PFSK-1 (cell line): Measurements from ENCODE around the gene P2RY13.

Source experiments
- FOXP2 ChIP-seq: optimal IDR thresholded peaks from 2 replicates; pipeline ENCODE3; 2011; ENCODE audit warnings: borderline replicate concordance, control low read depth, inconsistent platforms; ENCODE audit not compliant: insufficient read depth; ENCODE audit errors: extremely low read length, extremely low read depth
- POLR2AphosphoS5 ChIP-seq: IDR thresholded peaks from 2 replicates; pipeline ENCODE4 v1.6.1; 2012; ENCODE audit warnings: low read depth, mild to moderate bottlenecking, control low read depth, low read length, moderate library complexity
- REST ChIP-seq, 2 experiments: IDR thresholded peaks; 2 replicates each; pipeline versions ENCODE4 v1.6.1 to v1.8.0; 2011 to 2012; ENCODE audit warnings: low read depth in 2 of 2, low read length in 2 of 2, control low read depth in 1 of 2, inconsistent platforms in 1 of 2, mild to moderate bottlenecking in 1 of 2, moderate library complexity in 1 of 2; ENCODE audit not compliant: insufficient read depth in 1 of 2
- SIN3A ChIP-seq: IDR thresholded peaks from 2 replicates; pipeline ENCODE4 v1.6.1; 2012; ENCODE audit warnings: mild to moderate bottlenecking, low read length, moderate library complexity, borderline replicate concordance; ENCODE audit not compliant: insufficient read depth
- TAF1 ChIP-seq: IDR thresholded peaks from 2 replicates; pipeline ENCODE4 v1.6.1; 2012; ENCODE audit warnings: low read length, control low read depth, borderline replicate concordance; ENCODE audit not compliant: insufficient read depth

P2RY13 gene

GRCh38 chr3:151290673-151291072, 38.7 kb downstream of the P2RY13 start:
- TF ChIP-seq SIN3A (no peak), FOXP2 (no peak), TAF1 (no peak), POLR2AphosphoS5 (no peak), REST (IDR thresholded peaks at IDR 0.05; ENCODE audit: insufficient read depth in 1 of 2, low read depth in 2 of 2, low read length in 2 of 2) (no peak)

- TF ChIP-seq TAF1, result no peak
- TF ChIP-seq FOXP2, result no peak
- no peak for TF ChIP-seq SIN3A
- no peak for TF ChIP-seq POLR2AphosphoS5
- no peak for TF ChIP-seq REST (IDR thresholded peaks at IDR 0.05; ENCODE audit: insufficient read depth in 1 of 2, low read depth in 2 of 2, low read length in 2 of 2)
Observed at GRCh38 chr3:151289445-151289844, 39.9 kb downstream of the P2RY13 start.

- TF ChIP-seq TAF1, result no peak
- no peak for TF ChIP-seq SIN3A
- TF ChIP-seq REST (IDR thresholded peaks at IDR 0.05; ENCODE audit: insufficient read depth in 1 of 2, low read depth in 2 of 2, low read length in 2 of 2), result no peak
Observed at GRCh38 chr3:151285940-151286339, 43.4 kb downstream of the P2RY13 start.

GRCh38 chr3:151283907-151284461, 45.4 kb downstream of the P2RY13 start:
- TF ChIP-seq POLR2AphosphoS5, result no peak
- no peak for TF ChIP-seq REST (IDR thresholded peaks at IDR 0.05; ENCODE audit: insufficient read depth in 1 of 2, low read depth in 2 of 2, low read length in 2 of 2)
- no peak for TF ChIP-seq FOXP2
- no peak for TF ChIP-seq SIN3A
- TF ChIP-seq TAF1, result no peak

- TF ChIP-seq TAF1 (no peak), SIN3A (no peak), FOXP2 (no peak), POLR2AphosphoS5 (no peak), REST (IDR thresholded peaks at IDR 0.05; ENCODE audit: insufficient read depth in 1 of 2, low read depth in 2 of 2, low read length in 2 of 2) (no peak)
Observed at GRCh38 chr3:151283387-151283786, 46.0 kb downstream of the P2RY13 start.
